Measurements from ENCODE around the gene BCAS3. TPM values are rescaled to one million over a fixed set of nuclear protein-coding genes. Genes with fewer than 3 reads are reported as not detected.
A peak's percentile ranks its signal among the peaks of the same experiment; 100 is the strongest.

Gene BCAS3
- total RNA-seq, 1 donor from 2014 or later: 14.5 TPM

GRCh38 chr17:61219460-61219859 lies 541.8 kb downstream of the BCAS3 start:
- H3K9me3 ChIP-seq (ENCODE audit: insufficient read depth, low read depth, low read length): no peaks in the 10 kb centered on the region
- Mint-ChIP-seq H3K4me3 (ENCODE audit: unreplicated experiment) (no peak overlapping the region), H3K27ac (ENCODE audit: unreplicated experiment) (no peak overlapping the region), H3K27me3 (ENCODE audit: low read depth, unreplicated experiment) (no peaks in the 10 kb centered on the region), H3K36me3 (ENCODE audit: low read depth, unreplicated experiment) (no peaks in the 10 kb centered on the region), H3K9me3 (ENCODE audit: unreplicated experiment) (no peaks in the 10 kb centered on the region), H3K4me1 (ENCODE audit: low read depth, unreplicated experiment) (peaks cover 25% of the 10 kb centered on the region)
- H2AFZ ChIP-seq (ENCODE audit: low read depth, low read length): no peak overlapping the region
- no peak overlapping the region for H3K4me3 ChIP-seq (ENCODE audit: insufficient read depth, low read depth, low read length)
- H3K9ac ChIP-seq (ENCODE audit: low read length): no peak overlapping the region
- TF ChIP-seq EZH2 (IDR thresholded peaks at IDR 0.05; ENCODE audit: insufficient read depth, low read length) (no peak), CTCF (IDR thresholded peaks at IDR 0.05; ENCODE audit: insufficient read depth, low read depth, low read length) (no peak)
- H3K27me3 ChIP-seq (ENCODE audit: insufficient read depth, low read length): no peaks in the 10 kb centered on the region
- H3K79me2 ChIP-seq (ENCODE audit: insufficient read depth, low read length): no peaks in the 10 kb centered on the region
- DNase-seq (ENCODE audit: low read depth) (no peak), FAIRE-seq (no peak)
- peaks cover 16% of the 10 kb centered on the region for H3K4me1 ChIP-seq (ENCODE audit: insufficient read depth, low read length)
- no peak overlapping the region for H3K27ac ChIP-seq (ENCODE audit: low read depth, low read length)
- no peak overlapping the region for H3K4me2 ChIP-seq (ENCODE audit: low read length)
- no peaks in the 10 kb centered on the region for H4K20me1 ChIP-seq (ENCODE audit: insufficient read depth, low read length)
- no peaks in the 10 kb centered on the region for H3K36me3 ChIP-seq (ENCODE audit: insufficient read depth, low read length)

GRCh38 chr17:61221181-61221580 lies 543.5 kb downstream of the BCAS3 start:
- H3K4me1 Mint-ChIP-seq (ENCODE audit: low read depth, unreplicated experiment): peaks cover 25% of the 10 kb centered on the region
- DNase-seq (ENCODE audit: low read depth): no peak
- no peak overlapping the region for H3K27ac Mint-ChIP-seq (ENCODE audit: unreplicated experiment)
- H3K4me3 Mint-ChIP-seq (ENCODE audit: unreplicated experiment): no peak overlapping the region
- H2AFZ ChIP-seq (ENCODE audit: low read depth, low read length): no peak overlapping the region
- no peak for FAIRE-seq
- H3K9ac ChIP-seq (ENCODE audit: low read length): no peak overlapping the region
- no peaks in the 10 kb centered on the region for H4K20me1 ChIP-seq (ENCODE audit: insufficient read depth, low read length)
- H3K27me3 Mint-ChIP-seq (ENCODE audit: low read depth, unreplicated experiment): peaks cover 4% of the 10 kb centered on the region
- H3K27ac ChIP-seq (ENCODE audit: low read depth, low read length): no peak overlapping the region
- no peak overlapping the region for H3K4me2 ChIP-seq (ENCODE audit: low read length)
- no peaks in the 10 kb centered on the region for H3K36me3 Mint-ChIP-seq (ENCODE audit: low read depth, unreplicated experiment)
- H3K9me3 Mint-ChIP-seq (ENCODE audit: unreplicated experiment): no peaks in the 10 kb centered on the region
- H3K36me3 ChIP-seq (ENCODE audit: insufficient read depth, low read length): no peaks in the 10 kb centered on the region
- TF ChIP-seq CTCF (IDR thresholded peaks at IDR 0.05; ENCODE audit: insufficient read depth, low read depth, low read length) (no peak), EZH2 (IDR thresholded peaks at IDR 0.05; ENCODE audit: insufficient read depth, low read length) (no peak)
- H3K27me3 ChIP-seq (ENCODE audit: insufficient read depth, low read length): no peaks in the 10 kb centered on the region
- H3K9me3 ChIP-seq (ENCODE audit: insufficient read depth, low read depth, low read length): no peaks in the 10 kb centered on the region
- no peak overlapping the region for H3K4me3 ChIP-seq (ENCODE audit: insufficient read depth, low read depth, low read length)
- no peaks in the 10 kb centered on the region for H3K79me2 ChIP-seq (ENCODE audit: insufficient read depth, low read length)
- peaks cover 16% of the 10 kb centered on the region for H3K4me1 ChIP-seq (ENCODE audit: insufficient read depth, low read length)

DNA sequence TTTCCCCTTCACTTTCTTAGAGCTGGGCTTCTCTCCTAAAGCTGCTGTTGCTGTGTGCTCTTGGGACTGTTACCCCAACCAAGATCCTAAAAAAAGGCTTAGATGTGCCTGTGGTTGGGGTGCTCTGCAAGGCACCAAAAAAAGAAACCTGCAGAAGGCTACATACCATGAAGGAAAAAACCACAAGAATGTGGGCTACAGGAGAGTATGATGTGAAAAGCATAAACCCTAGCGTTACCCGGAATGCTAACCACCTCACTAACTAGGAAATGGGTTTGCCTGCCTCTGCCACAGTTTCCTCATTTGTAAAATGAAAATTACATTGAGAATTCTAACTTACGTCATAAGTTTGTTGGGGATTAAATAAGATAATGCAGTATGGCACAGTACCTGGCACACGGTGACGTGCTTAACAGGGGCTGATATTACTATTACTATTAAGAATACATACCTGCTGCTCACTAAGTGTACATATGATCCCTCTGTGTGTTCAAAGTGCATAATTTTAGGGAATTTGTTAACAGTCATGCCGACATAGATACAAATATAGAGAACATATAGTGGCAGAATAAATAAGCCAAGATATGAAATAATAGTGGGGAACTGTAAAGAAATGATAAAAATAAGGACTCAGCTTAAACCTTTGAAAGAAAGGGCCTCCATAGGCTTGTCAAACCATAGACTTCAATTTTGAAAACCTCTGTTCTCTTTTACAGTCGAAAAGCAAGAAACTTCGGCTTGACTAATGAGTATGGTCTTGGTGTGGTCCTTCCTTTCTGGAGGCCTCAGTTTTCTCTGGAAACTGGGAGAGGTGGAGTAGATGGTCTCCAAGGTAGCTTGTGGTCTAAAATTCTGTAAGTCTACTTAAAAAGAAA lies 544.2 kb downstream of the BCAS3 start:
- Histone ChIP-seq H3K79me2 (ENCODE audit: insufficient read depth, low read length) (no peaks in the 10 kb centered on the region), H3K36me3 (ENCODE audit: insufficient read depth, low read length) (no peaks in the 10 kb centered on the region), H3K27ac (ENCODE audit: low read depth, low read length) (no peak overlapping the region), H3K9ac (ENCODE audit: low read length) (no peak overlapping the region), H3K4me2 (ENCODE audit: low read length) (peak overlapping the region; percentile 13), H4K20me1 (ENCODE audit: insufficient read depth, low read length) (no peaks in the 10 kb centered on the region), H3K27me3 (ENCODE audit: insufficient read depth, low read length) (no peaks in the 10 kb centered on the region), H3K4me1 (ENCODE audit: insufficient read depth, low read length) (peaks cover 16% of the 10 kb centered on the region), H3K9me3 (ENCODE audit: insufficient read depth, low read depth, low read length) (no peaks in the 10 kb centered on the region), H2AFZ (ENCODE audit: low read depth, low read length) (no peak overlapping the region), H3K4me3 (ENCODE audit: insufficient read depth, low read depth, low read length) (no peak overlapping the region)
- H3K4me1 Mint-ChIP-seq (ENCODE audit: low read depth, unreplicated experiment): peaks cover 25% of the 10 kb centered on the region
- peak overlapping the region; percentile 29 for H3K27ac Mint-ChIP-seq (ENCODE audit: unreplicated experiment)
- FAIRE-seq (no peak), DNase-seq (ENCODE audit: low read depth) (peak; percentile 59)
- TF ChIP-seq EZH2 (IDR thresholded peaks at IDR 0.05; ENCODE audit: insufficient read depth, low read length) (no peak), CTCF (IDR thresholded peaks at IDR 0.05; ENCODE audit: insufficient read depth, low read depth, low read length) (no peak)
- H3K36me3 Mint-ChIP-seq (ENCODE audit: low read depth, unreplicated experiment): no peaks in the 10 kb centered on the region
- no peak overlapping the region for H3K4me3 Mint-ChIP-seq (ENCODE audit: unreplicated experiment)
- H3K27me3 Mint-ChIP-seq (ENCODE audit: low read depth, unreplicated experiment): peaks cover 4% of the 10 kb centered on the region
- H3K9me3 Mint-ChIP-seq (ENCODE audit: unreplicated experiment): no peaks in the 10 kb centered on the region
